GF-D8 (cell line): Measurements from ENCODE around the gene PRR23B.

ENCODE experiments used
- DNase-seq: peaks from one replicate; lab custom pipeline; 2025; lab: John Stamatoyannopoulos, UW

The PRR23B gene

DNA sequence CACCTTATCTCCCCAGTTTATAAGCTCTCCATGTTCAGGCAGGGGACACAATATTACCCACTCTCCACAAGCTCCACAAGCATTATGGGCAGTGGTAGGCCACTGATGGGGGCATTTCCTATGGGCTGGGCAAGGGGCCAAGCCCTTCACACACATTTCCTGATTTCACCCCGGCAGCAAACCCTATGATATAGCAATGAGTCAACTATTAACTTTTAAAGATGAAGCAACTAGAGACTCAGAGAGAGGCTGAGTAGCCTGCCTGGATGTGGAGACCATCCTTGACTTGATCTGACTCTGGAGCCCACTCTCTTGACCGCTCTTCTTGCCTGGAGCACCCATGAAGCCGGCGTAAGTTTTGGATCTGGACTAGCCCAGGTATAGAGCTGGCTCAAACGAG is 46.3 kb downstream of the PRR23B start:
- DNase-seq, result no peak

DNA sequence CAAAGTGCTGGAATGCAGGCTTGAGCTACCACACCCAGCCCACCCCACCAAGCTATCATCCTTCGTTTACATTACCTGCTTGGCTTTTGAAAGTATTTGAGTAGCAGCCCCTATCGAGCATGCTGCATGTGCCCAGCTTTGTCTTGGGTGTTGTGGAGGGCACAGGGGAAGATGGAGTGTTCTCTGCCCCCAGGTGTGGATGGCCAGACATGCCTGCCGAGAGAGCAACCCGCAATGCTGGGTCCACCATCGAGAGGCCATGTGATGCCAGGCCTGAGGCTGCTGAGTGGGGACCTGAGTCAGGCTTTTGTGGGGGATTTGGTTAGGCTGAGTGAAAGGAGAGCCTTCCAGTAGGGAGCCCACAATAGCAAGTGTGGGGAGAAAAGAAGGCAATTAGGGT is 47.8 kb downstream of the PRR23B start:
- DNase-seq, result no peak

DNA sequence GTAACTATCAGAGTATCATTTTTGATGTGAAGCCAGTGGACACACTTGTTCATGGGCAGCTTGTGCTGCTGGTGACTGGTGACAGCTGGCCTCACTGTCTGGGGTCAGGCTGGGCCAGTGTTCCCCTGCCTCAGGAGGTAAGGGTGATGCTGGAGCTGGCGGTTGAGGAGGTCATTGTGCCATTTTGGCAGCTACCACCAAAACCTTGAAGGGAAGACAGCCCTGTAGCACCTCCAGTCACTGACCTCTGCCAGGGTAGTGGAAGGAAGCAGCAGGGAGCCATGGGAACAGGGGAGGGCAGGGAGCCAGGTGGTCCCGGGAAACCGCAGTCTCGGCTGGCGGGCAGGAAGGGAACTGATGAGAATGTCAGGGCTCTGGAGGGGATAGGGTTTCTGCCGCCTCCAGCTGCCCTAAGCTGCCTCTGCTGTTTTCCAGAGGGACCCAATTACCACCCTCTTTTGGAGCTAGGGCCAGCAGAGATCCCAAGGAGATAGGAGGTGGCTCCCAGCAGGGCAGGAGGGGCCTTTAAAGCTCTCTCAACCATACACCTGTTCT is 48.9 kb downstream of the PRR23B start:
- no peak for DNase-seq
